Kidney capillary endothelial cell (primary cell): ENCODE measurements around the gene LRFN3.
"Not testable (repeated sequence)": the region's sequence is repeated elsewhere in the genome, so short reads cannot be mapped to it uniquely, and the experiment has no call there.

Source experiments
- DNase-seq: peaks from one replicate; pipeline ENCODE4 v3.0.0-alpha.2; 2018; ENCODE audit warnings: low spot score

The LRFN3 gene, protein sequence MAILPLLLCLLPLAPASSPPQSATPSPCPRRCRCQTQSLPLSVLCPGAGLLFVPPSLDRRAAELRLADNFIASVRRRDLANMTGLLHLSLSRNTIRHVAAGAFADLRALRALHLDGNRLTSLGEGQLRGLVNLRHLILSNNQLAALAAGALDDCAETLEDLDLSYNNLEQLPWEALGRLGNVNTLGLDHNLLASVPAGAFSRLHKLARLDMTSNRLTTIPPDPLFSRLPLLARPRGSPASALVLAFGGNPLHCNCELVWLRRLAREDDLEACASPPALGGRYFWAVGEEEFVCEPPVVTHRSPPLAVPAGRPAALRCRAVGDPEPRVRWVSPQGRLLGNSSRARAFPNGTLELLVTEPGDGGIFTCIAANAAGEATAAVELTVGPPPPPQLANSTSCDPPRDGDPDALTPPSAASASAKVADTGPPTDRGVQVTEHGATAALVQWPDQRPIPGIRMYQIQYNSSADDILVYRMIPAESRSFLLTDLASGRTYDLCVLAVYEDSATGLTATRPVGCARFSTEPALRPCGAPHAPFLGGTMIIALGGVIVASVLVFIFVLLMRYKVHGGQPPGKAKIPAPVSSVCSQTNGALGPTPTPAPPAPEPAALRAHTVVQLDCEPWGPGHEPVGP

DNA sequence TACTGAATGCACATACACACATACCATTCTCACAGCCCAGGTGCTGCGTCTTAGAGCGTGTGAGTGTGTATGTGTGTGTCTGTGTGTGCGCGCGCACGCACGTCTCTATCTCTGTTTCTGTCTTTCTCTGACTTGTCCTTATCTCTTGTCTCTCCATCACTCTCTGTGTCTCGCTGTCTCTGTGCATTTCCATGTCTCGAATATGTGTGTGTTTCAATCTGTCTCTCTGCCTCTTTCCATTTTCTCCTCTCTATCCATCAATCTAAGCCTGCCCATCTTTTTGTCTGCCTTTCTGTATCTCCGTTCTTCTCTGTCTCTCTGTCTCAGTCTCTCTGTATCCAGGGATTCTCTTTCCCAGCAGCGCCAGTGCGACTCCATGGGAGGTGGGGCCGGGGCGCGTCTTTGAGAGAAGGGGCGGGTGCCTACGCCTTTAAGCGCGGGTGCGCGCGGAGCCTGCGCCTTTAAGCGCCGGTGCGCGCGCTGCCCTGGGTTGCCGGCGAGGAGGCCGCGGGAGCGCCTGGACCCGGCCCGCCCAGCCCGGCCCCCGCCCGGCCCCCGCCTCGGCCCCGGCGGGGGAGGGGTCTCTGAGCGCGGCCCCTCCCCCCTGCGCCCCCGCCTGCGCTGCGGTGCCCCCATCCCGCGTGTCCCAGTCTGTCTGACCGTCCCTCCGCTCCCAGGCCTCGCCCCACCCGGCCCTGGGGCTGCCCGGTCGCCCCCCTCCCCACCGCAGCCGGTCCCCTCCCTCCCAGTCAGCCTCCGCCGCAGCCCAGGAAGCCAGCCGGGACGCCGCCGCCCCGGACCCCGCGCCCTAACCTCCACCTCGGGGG, at the start of gene LRFN3:
Gene LRFN3, plus strand, starts transcription at position 464 of the 827 bp plus-strand sequence. CDS start 3,052 bp downstream, outside the sequence.
- no peak for DNase-seq

DNA sequence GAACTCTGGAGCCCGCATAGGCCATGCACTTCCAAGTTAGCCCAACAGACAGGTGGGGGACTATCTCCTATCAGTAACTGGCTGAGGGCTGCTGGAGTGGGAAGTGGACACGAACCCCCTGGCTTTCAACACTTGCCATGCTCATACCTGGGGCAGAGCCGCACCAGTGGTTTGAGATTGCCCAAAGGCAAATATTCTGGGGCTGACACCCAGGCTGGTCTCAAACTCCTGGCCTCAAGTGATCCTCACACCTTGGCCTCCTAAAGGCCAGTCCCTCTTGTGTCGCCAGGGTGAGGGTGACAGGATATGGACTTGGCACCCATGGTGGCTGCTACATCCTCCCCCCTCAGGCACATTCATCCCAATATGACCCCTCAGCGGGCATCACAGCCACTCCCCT, 49.0 kb upstream of the LRFN3 start:
- no peak for DNase-seq

- no peak for DNase-seq
Observed at GRCh38 chr19:35888398-35888797, 47.8 kb upstream of the LRFN3 start.

- DNase-seq = no peak
Observed at GRCh38 chr19:35889370-35890112, 46.6 kb upstream of the LRFN3 start.

GRCh38 chr19:35890113-35890650, 46.0 kb upstream of the LRFN3 start:
- no peak for DNase-seq

DNA sequence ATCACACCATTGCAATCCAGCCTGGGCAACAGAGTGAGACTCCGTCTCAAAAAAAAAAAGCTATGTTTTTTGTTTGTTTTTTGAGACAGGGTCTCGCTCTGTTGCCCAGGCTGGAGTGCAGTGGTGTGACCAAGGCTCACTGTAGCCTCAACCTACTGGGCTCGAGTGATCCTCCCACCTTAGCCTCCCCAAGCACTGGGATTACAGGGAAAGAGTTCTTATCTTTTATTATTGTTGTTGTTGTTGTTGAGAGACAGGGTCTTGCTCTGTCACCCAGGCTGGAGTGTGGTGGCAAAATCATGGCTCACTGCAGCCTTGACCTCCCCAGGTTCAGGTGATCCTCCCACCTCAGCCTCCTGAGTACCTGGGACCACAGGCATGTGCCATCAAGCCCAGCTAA, 44.4 kb upstream of the LRFN3 start:
- DNase-seq = not testable (repeated sequence)

DNA sequence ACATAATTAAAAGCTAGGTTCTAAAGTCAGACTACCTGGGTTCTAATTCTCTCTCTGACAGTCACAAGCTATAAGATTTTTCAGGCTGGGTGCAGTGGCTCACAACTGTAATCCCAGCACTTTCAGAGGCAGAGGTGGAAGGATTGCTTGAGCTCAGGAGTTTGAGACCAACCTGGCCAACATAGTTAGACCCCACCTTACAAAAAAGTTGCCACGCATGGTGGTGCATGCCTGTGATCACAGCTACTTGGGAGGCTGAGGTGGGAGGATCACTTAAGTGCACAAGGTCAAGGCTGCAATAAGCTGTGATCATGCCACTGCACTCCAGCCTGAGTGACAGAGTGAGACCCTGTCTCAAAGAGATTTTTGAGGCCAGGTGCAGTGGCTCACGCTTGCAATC, 41.8 kb upstream of the LRFN3 start:
- DNase-seq = no peak

DNA sequence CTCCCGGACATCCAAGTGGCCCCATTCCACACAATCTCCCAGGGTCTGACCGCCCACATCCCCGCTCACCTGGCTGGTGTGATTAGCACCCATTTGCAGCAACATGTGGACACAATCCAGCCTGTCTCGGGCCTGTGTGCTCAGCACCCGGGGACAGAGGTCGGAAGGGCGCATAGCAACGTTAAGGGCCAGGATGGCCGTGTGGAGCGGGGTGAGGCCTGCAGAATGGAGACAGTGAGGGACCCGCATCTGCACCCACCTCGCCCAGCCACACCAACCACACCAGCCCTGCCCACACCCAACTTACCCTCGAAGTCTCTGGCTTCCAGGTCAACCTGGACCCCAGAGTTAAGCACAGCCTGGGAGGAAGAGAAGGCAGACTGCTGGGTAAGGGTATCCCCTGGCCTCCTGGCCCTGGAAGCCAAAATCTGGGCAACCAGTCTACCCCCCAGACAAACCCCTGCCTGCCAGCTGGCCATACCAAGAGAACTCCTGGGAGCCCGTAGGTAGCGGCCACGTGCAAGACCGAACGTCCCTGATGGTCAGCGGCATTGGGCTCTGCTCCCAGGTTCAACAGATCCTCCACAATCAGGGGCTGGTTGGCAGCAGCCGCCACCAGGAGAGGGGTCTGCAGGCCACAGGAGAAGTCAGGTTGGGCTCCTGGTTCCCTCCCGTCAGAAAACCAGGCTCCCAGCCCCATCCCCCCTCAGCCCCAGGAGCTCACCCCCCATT, 40.1 kb upstream of the LRFN3 start:
- no peak for DNase-seq

GRCh38 chr19:35896643-35897040, 39.5 kb upstream of the LRFN3 start:
- DNase-seq = no peak

DNA sequence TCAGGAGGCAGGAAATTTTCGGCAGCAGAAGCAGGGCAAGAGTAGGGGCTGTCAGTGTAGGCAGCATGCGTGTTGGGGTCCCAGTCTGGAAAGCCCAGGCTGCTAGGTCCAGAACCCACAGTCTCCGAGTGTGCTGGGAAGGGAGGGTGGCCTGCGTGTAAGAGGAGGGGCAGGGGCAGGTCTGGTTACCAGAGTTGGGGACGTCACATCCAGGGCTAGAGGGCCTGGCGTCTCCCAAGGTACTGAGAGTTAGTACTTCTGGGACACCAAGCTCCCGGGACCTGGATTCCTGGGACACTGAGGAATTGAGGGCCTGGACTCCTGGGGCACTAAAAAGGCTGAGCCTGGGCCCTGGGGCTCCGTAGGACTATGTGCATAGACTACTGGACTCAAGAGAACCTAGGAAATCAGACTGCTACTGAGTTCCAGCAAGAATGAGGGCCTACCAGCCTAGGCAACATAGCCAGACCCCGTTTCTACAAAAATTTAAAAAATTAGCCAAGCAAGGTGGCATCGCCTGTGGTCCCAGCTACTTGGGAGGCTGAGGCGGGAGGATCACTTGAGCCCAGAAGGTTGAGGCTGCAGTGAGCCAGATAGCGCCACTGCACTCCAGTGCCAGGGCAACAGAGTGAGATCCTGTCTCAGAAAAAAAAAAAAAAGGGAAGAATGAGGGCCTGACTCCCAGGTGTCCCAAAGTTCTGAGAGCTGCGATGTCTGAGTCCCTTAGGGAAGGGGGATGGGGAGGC, 38.3 kb upstream of the LRFN3 start:
- DNase-seq = no peak

GRCh38 chr19:35898499-35898809, 37.7 kb upstream of the LRFN3 start:
- no peak for DNase-seq

DNA sequence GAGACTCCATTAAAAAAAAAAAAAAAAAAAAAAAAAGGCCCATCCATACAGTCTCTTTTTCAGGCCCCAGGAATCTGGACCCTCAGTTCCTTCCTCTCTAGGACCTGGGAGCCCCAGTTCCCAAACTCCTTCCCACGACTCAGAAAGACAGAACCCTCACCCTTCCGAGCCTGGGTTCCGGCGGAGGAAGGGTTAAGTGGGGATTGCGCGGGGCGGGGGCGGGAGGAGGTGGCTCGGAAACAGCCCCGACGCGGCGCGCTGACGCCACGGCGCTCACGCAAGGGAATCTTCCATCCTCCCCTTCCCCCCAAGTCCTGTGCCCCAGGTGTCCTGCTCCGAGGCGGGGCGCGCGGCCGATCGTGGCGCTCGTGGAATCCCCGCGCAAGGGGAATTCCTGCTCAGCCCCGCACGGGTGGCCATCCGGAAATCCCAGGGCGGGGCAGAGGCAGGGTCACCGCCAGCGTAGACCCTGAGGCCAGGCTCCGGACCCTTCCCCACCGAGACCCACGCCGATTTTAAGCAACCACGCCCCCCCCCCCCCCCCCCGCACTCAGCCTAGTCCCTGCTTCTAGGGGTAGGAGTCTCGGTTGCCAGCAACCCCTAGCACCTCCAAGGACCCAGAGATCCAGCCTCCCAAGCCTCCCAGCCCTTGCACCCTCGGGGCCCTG, 36.5 kb upstream of the LRFN3 start:
- peak; percentile 66 for DNase-seq

DNA sequence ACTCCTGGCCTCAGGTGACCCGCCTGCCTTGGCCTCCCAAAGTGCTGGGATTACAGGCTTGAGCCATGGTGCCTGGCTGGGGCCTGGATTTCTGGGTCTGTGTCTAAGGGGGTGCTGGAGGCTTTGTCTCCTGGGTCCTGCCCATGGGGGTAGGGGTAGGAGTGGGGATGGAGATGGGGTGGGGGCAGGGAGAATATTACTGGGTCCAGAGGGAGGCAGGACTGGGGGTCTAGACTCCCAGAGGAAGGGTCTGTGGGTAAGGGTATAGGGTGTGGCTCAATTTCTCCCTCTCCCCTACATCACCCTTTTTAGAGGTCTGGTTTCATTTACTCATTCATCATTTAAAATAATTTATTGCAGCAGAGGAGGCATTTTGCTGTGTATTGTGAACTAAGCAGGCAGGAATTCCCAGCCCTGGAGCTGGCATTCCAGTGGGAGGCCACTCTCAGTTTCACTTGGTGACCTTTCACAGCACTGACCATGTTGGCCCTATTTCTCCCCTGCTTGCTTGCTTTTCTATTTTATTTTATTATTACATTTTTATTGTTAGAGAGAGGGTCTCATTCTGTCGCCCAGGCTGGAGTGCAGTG, 35.0 kb upstream of the LRFN3 start:
- DNase-seq = no peak

- DNase-seq = peak; percentile 3
Observed at GRCh38 chr19:35901854-35902661, 34.1 kb upstream of the LRFN3 start, which contains the start of gene HCST. HCST (plus strand) TSS chr19:35902529; CDS start chr19:35902594, 65 bp downstream.

DNA sequence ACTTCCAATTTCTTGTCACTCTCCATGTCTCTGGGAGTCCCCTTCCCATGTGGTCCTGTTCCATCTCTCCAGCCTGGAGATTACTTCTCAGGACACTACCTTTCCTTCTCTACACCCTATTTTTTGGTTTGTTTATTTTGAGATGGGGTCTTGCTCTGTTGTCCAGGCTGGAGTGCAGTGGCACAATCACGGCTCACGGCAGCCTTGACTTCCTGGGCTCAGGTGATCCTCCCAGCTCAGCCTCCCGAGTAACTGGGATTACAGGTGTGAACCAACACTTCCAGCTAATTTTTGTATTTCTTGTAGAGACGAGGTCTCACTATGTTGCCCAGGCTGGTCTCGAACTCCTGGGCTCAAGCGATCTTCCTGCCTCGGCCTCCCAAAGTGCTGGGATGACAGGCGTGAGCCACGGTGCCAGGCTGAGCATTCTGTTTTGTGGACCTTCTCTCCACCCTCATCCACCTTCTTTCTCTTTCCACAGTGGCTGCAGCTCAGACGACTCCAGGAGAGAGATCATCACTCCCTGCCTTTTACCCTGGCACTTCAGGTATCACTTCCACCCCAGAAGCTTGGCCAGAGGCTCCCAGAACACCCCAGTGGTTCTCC, 33.2 kb upstream of the LRFN3 start:
- no peak for DNase-seq

DNA sequence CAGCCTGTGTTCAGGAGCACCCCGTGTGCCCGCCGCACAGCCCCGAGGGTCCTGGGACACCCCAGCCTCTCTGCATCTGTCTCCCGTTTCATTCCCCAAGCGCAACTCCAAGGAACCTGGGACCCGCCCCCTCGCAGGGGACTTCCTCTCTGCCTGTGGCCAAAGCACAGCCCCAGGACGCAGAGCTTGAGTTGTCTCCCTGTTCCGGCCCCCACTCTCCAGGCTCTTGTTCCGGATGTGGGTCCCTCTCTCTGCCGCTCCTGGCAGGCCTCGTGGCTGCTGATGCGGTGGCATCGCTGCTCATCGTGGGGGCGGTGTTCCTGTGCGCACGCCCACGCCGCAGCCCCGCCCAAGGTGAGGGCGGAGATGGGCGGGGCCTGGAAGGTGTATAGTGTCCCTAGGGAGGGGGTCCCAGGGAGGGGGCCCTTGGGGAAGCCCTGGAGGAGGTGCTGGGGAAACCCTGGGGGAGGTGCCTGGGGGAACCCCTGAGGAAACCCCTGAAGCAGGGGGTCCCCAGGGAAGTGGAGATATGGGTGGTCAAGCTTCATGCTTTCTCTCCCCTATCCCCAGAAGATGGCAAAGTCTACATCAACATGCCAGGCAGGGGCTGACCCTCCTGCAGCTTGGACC, 32.5 kb upstream of the LRFN3 start:
- peak; percentile 38 for DNase-seq

GRCh38 chr19:35904311-35905068, 31.7 kb upstream of the LRFN3 start:
- DNase-seq = no peak
